Limb (tissue), 2 donors: ENCODE results near the gene TCEA2.

Experiments
- DNase-seq, 2 donors: peaks; one replicate each; pipeline ENCODE4 v3.0.0-alpha.2; 2016; ENCODE audit errors: extremely low spot score in 2 of 2

Gene TCEA2

GRCh38 chr20:64092258-64093012 is 29.4 kb downstream of the TCEA2 start:
- DNase-seq = no peak

DNA sequence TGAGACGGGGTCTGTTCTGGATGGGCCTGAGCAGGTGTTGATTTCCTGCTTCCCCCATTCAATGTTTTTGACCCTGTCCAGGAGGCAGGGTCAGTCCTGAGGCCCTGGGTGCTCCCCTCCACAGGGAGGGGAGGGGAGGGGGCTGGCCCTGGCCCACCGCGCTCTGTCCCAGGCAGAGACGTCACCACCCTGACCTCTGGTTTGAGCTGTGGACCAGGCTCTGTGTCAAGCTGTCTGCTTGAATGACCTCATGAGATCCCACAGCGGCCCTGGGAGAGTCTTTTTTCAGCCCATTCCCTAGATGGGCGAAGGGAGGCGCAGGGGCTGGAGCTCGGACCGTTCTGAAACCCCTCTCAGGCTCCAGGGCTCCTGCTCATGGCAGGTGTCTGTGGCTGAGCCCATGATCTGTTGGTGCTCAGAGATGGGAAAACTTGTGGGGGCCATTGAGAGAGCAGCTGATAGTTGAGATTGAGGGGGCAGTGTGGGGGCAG is 30.1 kb downstream of the TCEA2 start:
- DNase-seq = no peak

- DNase-seq = no peak
Measured at GRCh38 chr20:64095455-64095854, 32.5 kb downstream of the TCEA2 start.

- DNase-seq = no peak
Measured at GRCh38 chr20:64095927-64096326, 32.9 kb downstream of the TCEA2 start.

GRCh38 chr20:64096535-64096934 is 33.5 kb downstream of the TCEA2 start:
- DNase-seq = no peak

DNA sequence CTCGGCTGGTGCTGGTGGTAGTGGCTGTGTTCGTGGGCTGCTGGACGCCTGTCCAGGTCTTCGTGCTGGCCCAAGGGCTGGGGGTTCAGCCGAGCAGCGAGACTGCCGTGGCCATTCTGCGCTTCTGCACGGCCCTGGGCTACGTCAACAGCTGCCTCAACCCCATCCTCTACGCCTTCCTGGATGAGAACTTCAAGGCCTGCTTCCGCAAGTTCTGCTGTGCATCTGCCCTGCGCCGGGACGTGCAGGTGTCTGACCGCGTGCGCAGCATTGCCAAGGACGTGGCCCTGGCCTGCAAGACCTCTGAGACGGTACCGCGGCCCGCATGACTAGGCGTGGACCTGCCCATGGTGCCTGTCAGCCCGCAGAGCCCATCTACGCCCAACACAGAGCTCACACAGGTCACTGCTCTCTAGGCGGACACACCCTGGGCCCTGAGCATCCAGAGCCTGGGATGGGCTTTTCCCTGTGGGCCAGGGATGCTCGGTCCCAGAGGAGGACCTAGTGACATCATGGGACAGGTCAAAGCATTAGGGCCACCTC is 35.5 kb downstream of the TCEA2 start:
- no peak for DNase-seq

DNA sequence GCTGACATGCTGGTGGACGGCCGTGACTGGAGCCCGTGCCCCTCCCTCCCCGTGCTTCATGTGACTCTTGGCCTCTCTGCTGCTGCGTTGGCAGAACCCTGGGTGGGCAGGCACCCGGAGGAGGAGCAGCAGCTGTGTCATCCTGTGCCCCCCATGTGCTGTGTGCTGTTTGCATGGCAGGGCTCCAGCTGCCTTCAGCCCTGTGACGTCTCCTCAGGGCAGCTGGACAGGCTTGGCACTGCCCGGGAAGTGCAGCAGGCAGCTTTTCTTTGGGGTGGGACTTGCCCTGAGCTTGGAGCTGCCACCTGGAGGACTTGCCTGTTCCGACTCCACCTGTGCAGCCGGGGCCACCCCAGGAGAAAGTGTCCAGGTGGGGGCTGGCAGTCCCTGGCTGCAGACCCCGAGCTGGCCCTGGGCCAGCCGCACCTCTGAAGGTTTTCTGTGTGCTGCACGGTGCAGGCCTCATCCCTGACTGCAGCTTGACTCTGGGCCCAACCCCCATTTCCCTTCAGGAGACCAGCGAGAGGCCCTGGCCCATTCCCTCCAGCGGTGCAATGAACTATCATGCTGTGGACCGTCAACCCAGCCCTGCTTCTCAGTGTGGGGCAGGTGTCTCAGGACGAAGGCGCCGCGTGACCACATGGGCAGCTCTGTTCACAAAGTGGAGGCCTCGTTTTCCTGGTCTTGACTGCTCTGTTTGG is 36.2 kb downstream of the TCEA2 start:
- DNase-seq = no peak

DNA sequence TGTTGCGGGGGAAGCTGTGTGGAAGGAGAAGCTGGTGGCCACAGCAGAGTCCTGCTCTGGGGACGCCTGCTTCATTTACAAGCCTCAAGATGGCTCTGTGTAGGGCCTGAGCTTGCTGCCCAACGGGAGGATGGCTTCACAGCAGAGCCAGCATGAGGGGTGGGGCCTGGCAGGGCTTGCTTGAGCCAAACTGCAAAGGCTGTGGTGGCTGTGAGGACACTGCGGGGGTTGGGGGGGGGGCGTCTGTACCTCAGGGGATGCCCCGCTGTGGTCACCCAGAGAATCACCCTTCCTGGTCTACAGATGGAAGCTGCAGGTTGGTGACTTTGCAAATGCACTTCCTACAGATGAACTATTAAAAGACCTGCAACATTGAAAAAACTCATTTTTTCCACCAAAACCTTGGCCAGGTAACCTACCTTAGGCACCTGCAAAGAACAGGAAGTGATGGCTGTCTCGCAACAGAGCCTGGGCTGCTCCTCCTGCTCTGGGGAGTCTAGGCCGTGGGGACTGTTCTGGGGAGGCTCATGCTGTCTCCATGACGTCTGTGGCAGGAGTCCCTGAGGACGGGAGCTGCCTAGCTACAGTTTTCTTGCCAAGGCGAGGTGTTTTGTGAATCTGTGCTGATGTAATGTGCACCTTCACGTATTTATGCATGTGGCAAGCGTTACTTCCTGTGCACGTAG is 37.0 kb downstream of the TCEA2 start:
- DNase-seq = no peak

GRCh38 chr20:64100566-64100888 is 37.5 kb downstream of the TCEA2 start:
- DNase-seq = no peak

DNA sequence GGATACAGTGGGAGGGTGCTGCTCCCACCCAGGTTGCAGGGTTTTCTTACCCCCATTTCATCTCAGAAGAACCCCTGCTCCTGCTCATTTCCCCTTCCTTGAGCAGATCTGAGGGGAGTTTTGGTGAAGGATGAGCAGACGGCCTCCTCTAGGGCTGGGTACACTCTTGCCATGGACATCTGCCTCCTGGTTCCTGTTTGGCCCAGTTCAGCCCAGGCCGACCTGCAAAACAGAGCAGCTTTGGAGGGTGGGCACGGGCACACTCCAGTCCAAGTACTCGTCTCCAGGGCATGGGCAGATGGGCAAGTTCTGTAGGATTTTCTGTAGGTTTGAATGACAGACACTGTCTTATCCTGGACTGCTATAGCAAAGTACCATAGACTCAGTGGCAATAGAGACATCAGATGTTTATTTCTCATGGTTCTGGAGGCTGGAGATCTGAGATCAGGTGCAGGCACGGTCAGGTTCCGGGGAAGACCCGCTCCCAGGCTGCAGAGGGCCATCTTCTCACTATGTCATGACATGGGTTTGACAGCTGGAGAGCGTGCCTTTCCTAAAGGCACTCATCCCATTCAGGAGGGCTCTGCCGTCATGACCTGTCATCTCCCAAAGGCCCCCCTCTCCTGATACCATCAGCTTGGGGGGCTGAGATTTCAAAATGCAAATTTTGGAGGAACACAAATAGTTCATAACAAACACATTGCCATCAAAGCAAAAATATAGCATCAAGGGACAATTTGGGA is 38.1 kb downstream of the TCEA2 start:
- no peak for DNase-seq

- peak in 1 of 2 donors; percentile 71 for DNase-seq
Measured at GRCh38 chr20:64101731-64102621, 39.0 kb downstream of the TCEA2 start.

DNA sequence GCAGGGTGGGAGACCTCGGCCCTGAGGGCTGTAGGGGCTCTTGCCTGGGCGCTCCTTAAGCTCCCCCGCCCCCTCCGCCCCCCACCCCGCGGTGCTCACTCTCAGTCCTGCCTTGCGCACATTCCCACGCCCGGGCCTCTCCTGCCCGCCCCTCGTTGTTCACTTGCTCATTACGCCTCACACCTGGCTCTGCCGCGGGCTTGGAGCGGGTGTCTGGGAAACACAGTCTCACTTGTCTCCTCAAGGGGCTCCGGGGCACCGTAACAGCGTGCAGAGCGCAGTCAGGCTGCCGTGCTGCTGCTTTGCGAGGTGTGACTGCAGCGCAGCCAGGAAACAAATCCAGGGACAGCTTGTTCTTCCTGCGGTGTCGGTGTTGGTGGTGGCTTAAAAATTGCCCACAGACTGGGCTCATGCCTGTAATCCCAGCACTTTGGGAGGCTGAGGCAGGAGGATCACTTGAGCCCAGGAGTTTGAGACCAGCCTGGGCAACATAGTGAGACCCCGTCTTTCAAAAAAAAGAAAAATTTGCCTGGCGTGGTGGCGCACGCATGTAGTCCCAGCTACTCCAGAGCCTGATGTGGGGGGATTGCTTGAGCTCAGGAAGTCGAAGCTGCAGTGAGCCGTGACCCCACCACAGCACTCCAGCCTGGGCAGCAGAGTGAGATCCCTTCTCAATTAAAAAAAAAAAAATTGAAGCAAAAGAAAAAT is 39.8 kb downstream of the TCEA2 start:
- peak in 1 of 2 donors; percentile 63 for DNase-seq

DNA sequence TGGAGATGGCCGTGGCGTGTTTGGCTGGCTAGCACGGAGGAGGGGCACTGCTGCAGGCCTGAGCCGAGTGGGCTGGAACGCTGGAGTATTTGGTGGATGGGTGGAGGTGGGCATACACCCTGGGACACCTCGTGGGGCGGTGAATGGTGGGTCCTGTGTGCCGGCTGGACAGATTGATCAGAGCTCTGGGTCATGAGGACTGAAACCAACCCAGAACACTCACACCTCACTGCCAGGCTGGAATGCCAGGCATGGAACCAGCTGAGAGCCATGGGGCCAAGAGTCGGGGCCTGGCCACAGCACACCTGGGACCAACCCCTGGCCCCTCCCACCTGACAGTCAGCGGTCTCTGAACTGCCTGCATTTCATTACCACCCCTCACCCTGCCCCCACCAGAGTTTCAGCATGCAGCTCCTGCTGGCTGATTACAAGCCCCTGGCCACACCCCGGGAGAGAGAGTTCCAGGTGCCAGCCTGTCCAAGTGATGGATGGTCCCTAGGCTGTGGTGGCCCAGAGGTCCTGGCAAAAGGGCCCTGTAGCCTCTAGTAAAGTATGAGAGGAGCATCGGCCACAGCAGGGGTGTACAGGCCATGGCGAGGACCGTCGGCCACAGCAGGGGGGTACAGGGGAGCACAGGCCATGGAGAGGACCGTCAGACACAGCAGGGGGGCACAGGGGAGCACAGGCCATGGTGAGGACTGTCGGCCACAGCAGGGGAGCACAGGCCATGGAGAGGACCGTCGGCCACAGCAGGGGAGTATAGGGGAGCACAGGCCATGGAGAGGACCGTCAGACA is 41.1 kb downstream of the TCEA2 start:
- no peak for DNase-seq

- no peak for DNase-seq
Measured at GRCh38 chr20:64104667-64105451, 41.9 kb downstream of the TCEA2 start.

DNA sequence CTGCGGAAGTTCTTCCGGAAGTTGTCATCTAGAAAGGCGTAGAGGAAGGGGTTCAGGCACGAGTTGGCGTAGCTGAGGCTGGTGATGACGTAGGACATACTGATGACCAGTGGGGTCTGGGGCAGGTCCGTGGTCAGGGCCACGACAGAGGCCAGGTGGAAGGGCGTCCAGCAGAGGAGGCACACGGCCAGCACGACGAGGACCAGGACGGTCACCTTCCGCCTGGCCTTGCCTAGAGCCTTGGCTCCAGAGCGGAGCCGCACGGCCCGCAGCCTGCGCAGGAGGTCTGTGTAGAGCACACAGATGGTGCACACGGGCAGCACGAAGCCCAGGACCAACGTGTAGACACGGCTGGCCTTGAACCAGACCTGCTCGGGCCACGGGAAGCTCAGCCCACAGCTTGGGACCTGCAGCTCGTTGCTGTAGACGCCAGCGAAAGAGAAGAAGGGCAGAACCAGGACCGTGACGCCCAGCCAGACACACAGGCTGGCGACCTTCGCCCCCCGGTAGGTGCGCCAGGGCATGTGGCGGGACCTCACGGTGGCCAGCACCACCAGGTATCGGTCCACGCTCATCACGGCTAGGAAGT is 42.9 kb downstream of the TCEA2 start:
- DNase-seq = no peak

GRCh38 chr20:64106435-64106961 is 43.5 kb downstream of the TCEA2 start:
- DNase-seq = no peak

GRCh38 chr20:64106981-64107735 is 44.2 kb downstream of the TCEA2 start, which contains the start of gene NPBWR2:
Gene NPBWR2 (minus strand): TSS chr20:64107565. CDS start chr20:64106831, 734 bp downstream.
- no peak for DNase-seq
